ENCODE measurements around the gene MAP1LC3B2.

MAP1LC3B2 gene

DNA sequence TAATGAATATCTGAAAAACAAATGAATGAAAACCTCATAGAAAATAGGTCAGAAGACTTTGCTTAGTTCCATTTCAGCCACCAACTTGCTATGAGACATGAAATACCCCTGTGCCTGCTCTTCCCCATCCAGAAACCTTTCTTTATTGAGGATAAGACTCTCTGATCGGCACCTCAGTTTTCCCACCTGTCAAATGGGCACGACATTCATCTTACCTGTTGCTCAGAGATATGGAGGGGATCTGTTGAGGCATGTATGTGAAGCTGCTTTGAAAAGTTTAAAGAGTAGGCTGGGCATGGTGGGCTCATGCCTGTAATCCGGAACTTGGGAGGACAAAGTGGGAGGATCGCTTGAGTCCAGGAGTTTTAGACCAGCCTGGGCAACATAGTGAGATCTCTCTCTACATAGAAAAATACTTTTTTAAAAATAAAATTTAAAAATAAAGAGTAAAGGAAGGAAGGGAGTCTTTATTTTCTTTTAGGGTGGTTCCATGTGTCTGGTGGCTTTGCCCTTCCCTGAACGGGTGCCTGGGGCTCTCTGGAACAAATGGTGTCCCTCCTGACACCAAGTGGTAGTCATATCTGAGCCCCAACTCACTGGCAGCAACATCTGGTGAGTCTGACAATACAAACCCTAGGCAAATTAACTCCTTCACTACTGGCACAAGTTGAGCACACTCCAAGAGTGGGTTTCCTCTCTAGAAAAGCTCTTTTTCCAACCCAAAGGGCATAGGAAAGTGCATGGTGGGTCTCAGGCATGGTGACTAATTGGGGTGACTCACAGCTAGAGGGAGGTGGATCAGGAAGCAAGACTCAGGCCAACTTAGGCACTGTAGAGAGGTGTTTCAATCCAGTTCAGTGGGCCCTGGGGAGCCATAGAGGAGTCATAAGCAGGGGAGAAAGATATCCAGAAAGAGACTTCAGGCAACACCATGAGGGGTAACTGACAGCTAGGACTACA is 42.1 kb downstream of the MAP1LC3B2 start:
- peak overlapping the region; percentile 45 for H3K9ac ChIP-seq (ENCODE audit: low read length)
- no peak overlapping the region for H3K4ac ChIP-seq (ENCODE audit: low read depth in 1 of 2, low read length in 2 of 2)
- H3K23ac ChIP-seq (ENCODE audit: low read length in 2 of 2), result no peak overlapping the region
- no peak overlapping the region for H2BK120ac ChIP-seq (ENCODE audit: low read depth, low read length)
- H2AK5ac ChIP-seq (ENCODE audit: low read length, severe bottlenecking), result no peak overlapping the region
- H3K27ac ChIP-seq (ENCODE audit: low read length, poor library complexity, severe bottlenecking), result no peak overlapping the region
- H3K4me1 ChIP-seq (ENCODE audit: control insufficient read depth, insufficient read depth, low read depth, low read length), result peaks cover 6% of the 10 kb centered on the region
- no peaks in the 10 kb centered on the region for H3K9me3 ChIP-seq (ENCODE audit: control insufficient read depth, low read length)
- 75% methylated on average over 3 of the region's 5 CpGs for WGBS
- H3K79me1 ChIP-seq (replicated peaks; ENCODE audit: low read length, poor library complexity, severe bottlenecking), result no peaks in the 10 kb centered on the region
- H3K36me3 ChIP-seq (ENCODE audit: control insufficient read depth in 1 of 2, insufficient read depth in 2 of 2, low read depth in 1 of 2, low read length in 2 of 2), result no peaks in the 10 kb centered on the region
- no peak overlapping the region for H2AFZ ChIP-seq (ENCODE audit: low read depth, low read length)
- no peak overlapping the region for H2BK5ac ChIP-seq (ENCODE audit: low read depth, low read length, poor library complexity, severe bottlenecking)
- H4K91ac ChIP-seq (ENCODE audit: low read length), result no peak overlapping the region
- H4K8ac ChIP-seq (ENCODE audit: low read length), result no peak overlapping the region
- DNase-seq, result peak; percentile 49
- H2BK12ac ChIP-seq (ENCODE audit: low read length in 2 of 2), result peak overlapping the region in 1 of 2 experiments; percentile 29
- H2BK15ac ChIP-seq (ENCODE audit: low read depth, poor library complexity, severe bottlenecking), result no peak overlapping the region
- H3K18ac ChIP-seq (ENCODE audit: low read depth in 1 of 2, low read length in 2 of 2), result no peak overlapping the region
- H3K27me3 ChIP-seq (ENCODE audit: control insufficient read depth in 1 of 2, insufficient read depth in 1 of 2, low read length in 2 of 2), result peaks cover 0 to 4% of the 10 kb centered on the region in 2 experiments
- no peak overlapping the region for H3K4me2 ChIP-seq (ENCODE audit: low read length, poor library complexity, severe bottlenecking)
- no peak overlapping the region for H3K4me3 ChIP-seq (ENCODE audit: insufficient read depth in 1 of 2, low read depth in 1 of 2, low read length in 2 of 2)
- H3K14ac ChIP-seq (ENCODE audit: low read length in 2 of 2), result no peak overlapping the region

DNA sequence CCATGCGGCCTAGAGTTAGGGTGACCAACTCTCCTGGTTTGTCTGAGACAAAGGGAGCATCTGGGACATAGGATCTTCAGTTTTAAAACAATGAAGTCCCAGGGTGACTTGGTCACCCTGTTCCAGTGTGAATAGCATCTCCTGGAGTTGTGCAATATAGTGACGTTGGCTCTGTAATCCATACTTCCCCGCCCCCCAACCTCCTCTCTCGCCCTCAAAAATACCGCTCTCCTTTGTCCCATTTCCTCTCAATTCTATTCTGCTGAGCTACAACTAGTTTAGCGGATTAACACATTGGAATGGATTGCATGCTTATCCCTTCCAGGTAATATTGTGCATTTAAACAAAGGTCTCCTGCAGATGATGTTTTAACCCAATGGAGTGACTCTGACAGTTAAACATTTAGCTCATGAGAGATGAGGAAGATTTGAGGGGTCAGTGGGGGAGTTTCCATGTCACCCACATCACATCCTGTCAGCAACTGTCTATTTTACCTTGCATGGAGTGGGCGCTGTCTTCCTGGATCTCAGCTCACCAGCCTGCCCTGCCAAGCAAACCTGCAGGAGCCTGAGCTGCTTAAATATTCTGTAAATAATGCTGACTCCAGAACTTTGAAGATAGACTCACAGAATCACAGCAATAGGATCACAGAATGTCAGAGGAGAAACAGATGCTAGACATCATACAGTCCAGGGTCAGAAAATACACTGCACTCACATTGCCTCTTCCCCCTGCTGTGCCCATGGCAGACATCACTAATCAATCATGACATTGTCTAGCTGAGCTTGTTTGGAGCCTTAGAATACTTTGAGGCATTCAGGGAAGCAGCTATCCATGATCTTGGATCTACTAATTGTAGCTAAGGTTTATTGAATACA is 43.0 kb downstream of the MAP1LC3B2 start:
- no peak overlapping the region for H2AK5ac ChIP-seq (ENCODE audit: low read length, severe bottlenecking)
- no peaks in the 10 kb centered on the region for H3K79me1 ChIP-seq (replicated peaks; ENCODE audit: low read length, poor library complexity, severe bottlenecking)
- H3K4ac ChIP-seq (ENCODE audit: low read depth in 1 of 2, low read length in 2 of 2), result no peak overlapping the region
- H3K4me1 ChIP-seq (ENCODE audit: control insufficient read depth, insufficient read depth, low read depth, low read length), result peaks cover 6% of the 10 kb centered on the region
- no peak overlapping the region for H3K18ac ChIP-seq (ENCODE audit: low read depth in 1 of 2, low read length in 2 of 2)
- WGBS, result 86% methylated on average over 6 of the region's 7 CpGs
- no peak overlapping the region for H2BK5ac ChIP-seq (ENCODE audit: low read depth, low read length, poor library complexity, severe bottlenecking)
- peak overlapping the region; percentile 45 for H3K9ac ChIP-seq (ENCODE audit: low read length)
- no peak overlapping the region for H3K27ac ChIP-seq (ENCODE audit: low read length, poor library complexity, severe bottlenecking)
- H3K4me3 ChIP-seq (ENCODE audit: insufficient read depth in 1 of 2, low read depth in 1 of 2, low read length in 2 of 2), result no peak overlapping the region
- no peaks in the 10 kb centered on the region for H3K9me3 ChIP-seq (ENCODE audit: control insufficient read depth, low read length)
- H2BK15ac ChIP-seq (ENCODE audit: low read depth, poor library complexity, severe bottlenecking), result no peak overlapping the region
- H3K27me3 ChIP-seq (ENCODE audit: control insufficient read depth in 1 of 2, insufficient read depth in 1 of 2, low read length in 2 of 2), result peaks cover 0 to 4% of the 10 kb centered on the region in 2 experiments
- DNase-seq, result no peak
- H4K8ac ChIP-seq (ENCODE audit: low read length), result no peak overlapping the region
- H3K23ac ChIP-seq (ENCODE audit: low read length in 2 of 2), result no peak overlapping the region
- H2BK120ac ChIP-seq (ENCODE audit: low read depth, low read length), result no peak overlapping the region
- no peak overlapping the region for H2BK12ac ChIP-seq (ENCODE audit: low read length in 2 of 2)
- H3K14ac ChIP-seq (ENCODE audit: low read length in 2 of 2), result no peak overlapping the region
- no peak overlapping the region for H3K4me2 ChIP-seq (ENCODE audit: low read length, poor library complexity, severe bottlenecking)
- H3K36me3 ChIP-seq (ENCODE audit: control insufficient read depth in 1 of 2, insufficient read depth in 2 of 2, low read depth in 1 of 2, low read length in 2 of 2), result no peaks in the 10 kb centered on the region
- H2AFZ ChIP-seq (ENCODE audit: low read depth, low read length), result no peak overlapping the region
- H4K91ac ChIP-seq (ENCODE audit: low read length), result no peak overlapping the region

DNA sequence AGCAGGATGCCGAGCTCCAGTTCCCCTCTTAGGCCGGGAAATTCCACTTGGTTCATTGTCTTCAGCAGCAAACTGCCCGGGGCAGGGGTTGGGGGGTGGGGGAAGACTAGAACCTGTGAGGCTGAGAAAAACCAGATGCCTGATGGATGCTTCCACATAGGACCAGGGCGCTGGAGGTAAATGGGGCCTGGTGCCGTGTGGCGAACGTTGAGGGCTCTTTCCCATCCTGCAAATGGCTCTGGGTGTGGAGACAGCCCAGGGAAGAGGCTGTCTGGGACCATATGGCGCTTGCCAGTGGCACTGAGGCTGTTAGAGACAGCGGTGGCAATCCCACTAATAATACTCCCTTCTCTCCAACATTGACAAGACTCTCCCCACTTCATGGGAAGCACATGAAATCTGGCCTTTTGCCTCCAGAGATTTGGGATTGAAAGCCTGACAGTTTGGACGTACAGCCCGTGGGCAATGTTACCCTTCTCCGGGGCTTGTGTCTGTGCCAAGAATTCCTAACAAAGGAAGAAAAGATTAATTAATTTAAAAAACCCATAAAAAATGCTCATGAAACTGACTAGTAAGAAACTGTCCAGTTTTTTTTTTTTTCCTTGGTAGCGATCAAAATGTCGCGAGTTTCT is 44.5 kb downstream of the MAP1LC3B2 start:
- WGBS, result 47% methylated on average over 13 of the region's 15 CpGs
- no peak overlapping the region for H3K27ac ChIP-seq (ENCODE audit: low read length, poor library complexity, severe bottlenecking)
- no peak overlapping the region for H2BK15ac ChIP-seq (ENCODE audit: low read depth, poor library complexity, severe bottlenecking)

More for the DNA sequence above, 44.5 kb downstream of the MAP1LC3B2 start:
- Histone ChIP-seq H3K4ac (ENCODE audit: low read depth in 1 of 2, low read length in 2 of 2) (no peak overlapping the region), H3K36me3 (ENCODE audit: control insufficient read depth in 1 of 2, insufficient read depth in 2 of 2, low read depth in 1 of 2, low read length in 2 of 2) (no peaks in the 10 kb centered on the region), H3K4me2 (ENCODE audit: low read length, poor library complexity, severe bottlenecking) (no peak overlapping the region), H2BK120ac (ENCODE audit: low read depth, low read length) (no peak overlapping the region), H3K18ac (ENCODE audit: low read depth in 1 of 2, low read length in 2 of 2) (no peak overlapping the region), H3K9me3 (ENCODE audit: control insufficient read depth, low read length) (no peaks in the 10 kb centered on the region), H4K91ac (ENCODE audit: low read length) (no peak overlapping the region), H3K79me1 (replicated peaks; ENCODE audit: low read length, poor library complexity, severe bottlenecking) (no peaks in the 10 kb centered on the region), H2AK5ac (ENCODE audit: low read length, severe bottlenecking) (no peak overlapping the region), H3K4me1 (ENCODE audit: control insufficient read depth, insufficient read depth, low read depth, low read length) (peaks cover 6% of the 10 kb centered on the region), H2BK12ac (ENCODE audit: low read length in 2 of 2) (peak overlapping the region; percentile 4 to 28), H2AFZ (ENCODE audit: low read depth, low read length) (no peak overlapping the region), H3K9ac (ENCODE audit: low read length) (peak overlapping the region; percentile 70), H3K4me3 (ENCODE audit: insufficient read depth in 1 of 2, low read depth in 1 of 2, low read length in 2 of 2) (no peak overlapping the region), H3K27me3 (ENCODE audit: control insufficient read depth in 1 of 2, insufficient read depth in 1 of 2, low read length in 2 of 2) (peaks cover 0 to 4% of the 10 kb centered on the region in 2 experiments), H4K8ac (ENCODE audit: low read length) (peak overlapping the region; percentile 35), H2BK5ac (ENCODE audit: low read depth, low read length, poor library complexity, severe bottlenecking) (no peak overlapping the region), H3K23ac (ENCODE audit: low read length in 2 of 2) (no peak overlapping the region), H3K14ac (ENCODE audit: low read length in 2 of 2) (no peak overlapping the region)
- no peak for DNase-seq
